K562 (cell line): Measurements from ENCODE around the gene AJAP1. TPM values are rescaled to one million over a fixed set of nuclear protein-coding genes. Genes with fewer than 3 reads are reported as not detected.

ENCODE experiments used
- ATAC-seq: fragments of 200-7000 bp; cut with Tn5 transposase; 3 replicates; pipeline ENCODE4 v1.9.1; 2020; ENCODE audit warnings: moderate library complexity
- BruUV-seq: library from RNA; stranded (reverse); fragments of 400-500 nt; replicated peaks from 2 replicates; lab custom pipeline; 2021; lab: Mats Ljungman, UMichigan
- CTCF ChIA-PET: fragments of 300-600 bp; formaldehyde crosslinking; extraction: SDS; loops from one replicate; lab custom pipeline; 2021; ENCODE audit warnings: low intra/inter-chr PET ratio; lab: Yijun Ruan, JAX
- POLR2A ChIA-PET: fragments of 300-600, 350-650 bp; sonication (Branson Sonifier 250); formaldehyde crosslinking; extraction: SDS; loops from one replicate; lab custom pipeline; 2021; ENCODE audit warnings: antibody characterized with exemption, inconsistent platforms; lab: Yijun Ruan, JAX
- DNase-seq, 4 experiments: peaks; one replicate each; pipeline versions ENCODE4 v3.0.0 to v3.0.0-alpha.2; 2011 to 2018; ENCODE audit warnings: low spot score in 3 of 4, mixed read lengths in 3 of 4; ENCODE audit errors: extremely low read depth in 1 of 4
- FAIRE-seq: peaks from 2 replicates; lab custom pipeline; 2011; peaks lifted over from hg19 to GRCh38; lab: Jason Lieb, UNC
- H2AFZ ChIP-seq: 2 replicates; pipeline ENCODE4 v1.6.0; 2011; ENCODE audit warnings: low read depth, low read length, control low read depth, inconsistent platforms
- H3K27ac ChIP-seq: fragments of 200-600 bp; 3 replicates; pipeline ENCODE4 v1.8.0; 2011; ENCODE audit warnings: low read depth, mild to moderate bottlenecking, control low read depth, inconsistent platforms, low read length, moderate library complexity, mixed read lengths; ENCODE audit errors: extremely low read depth
- H3K27me3 ChIP-seq, 2 experiments: fragments of 300-600 bp in 1 of 2; 2 replicates in 1 of 2; 3 replicates in 1 of 2; pipeline versions ENCODE4 v1.6.0 to v1.8.0; 2011; ENCODE audit warnings: inconsistent platforms in 2 of 2, low read length in 2 of 2, mild to moderate bottlenecking in 1 of 2, mixed read lengths in 1 of 2, moderate library complexity in 1 of 2; ENCODE audit not compliant: control insufficient read depth in 2 of 2, insufficient read depth in 2 of 2
- H3K36me3 ChIP-seq: fragments of 300-600 bp; 3 replicates; pipeline ENCODE4 v1.8.0; 2011; ENCODE audit warnings: mild to moderate bottlenecking, low read length, inconsistent platforms; ENCODE audit not compliant: control insufficient read depth, insufficient read depth
- H3K4me1 ChIP-seq, 2 experiments: fragments of 200-600 bp in 1 of 2; replicated peaks in 1 of 2; 2 replicates in 1 of 2; 3 replicates in 1 of 2; pipeline versions ENCODE4 v1.5.1 to v1.8.0; 2011; ENCODE audit warnings: inconsistent platforms in 2 of 2, low read length in 2 of 2, mild to moderate bottlenecking in 1 of 2, mixed read lengths in 1 of 2, moderate library complexity in 1 of 2; ENCODE audit not compliant: control insufficient read depth in 2 of 2, insufficient read depth in 2 of 2
- H3K4me2 ChIP-seq: 2 replicates; pipeline ENCODE4 v1.6.1; 2011; ENCODE audit warnings: low read length, control low read depth, inconsistent platforms, mixed read lengths; ENCODE audit not compliant: insufficient read depth
- H3K4me3 ChIP-seq: fragments of 200-600 bp; sonication (generic), shearing (Covaris generic); 2 replicates; pipeline ENCODE4 v1.5.1; 2016; ENCODE audit warnings: control low read depth, inconsistent platforms
- H3K79me2 ChIP-seq: fragments of 200-600 bp; 3 replicates; pipeline ENCODE4 v1.8.0; 2011; ENCODE audit warnings: low read length, inconsistent platforms; ENCODE audit not compliant: control insufficient read depth, insufficient read depth
- H3K9ac ChIP-seq, 2 experiments: 2 replicates each; pipeline versions ENCODE4 v1.6.0 to v1.6.1; 2011; ENCODE audit warnings: low read depth in 2 of 2, low read length in 2 of 2, control low read depth in 1 of 2, inconsistent platforms in 1 of 2, mild to moderate bottlenecking in 1 of 2, mixed read lengths in 1 of 2; ENCODE audit not compliant: insufficient read depth in 1 of 2
- H3K9me1 ChIP-seq: one replicate; pipeline ENCODE4 v1.6.0; 2011; ENCODE audit warnings: inconsistent platforms, mild to moderate bottlenecking, low read length, moderate library complexity; ENCODE audit not compliant: control insufficient read depth, insufficient read depth
- H3K9me3 ChIP-seq: replicated peaks from 2 replicates; pipeline ENCODE4 v1.5.1; 2011; ENCODE audit warnings: low read depth, low read length, inconsistent platforms; ENCODE audit not compliant: control insufficient read depth, insufficient read depth
- H4K20me1 ChIP-seq: replicated peaks from 2 replicates; pipeline ENCODE4 v1.6.1; 2011; ENCODE audit warnings: low read length, inconsistent platforms, mixed read lengths; ENCODE audit not compliant: control insufficient read depth, insufficient read depth
- ARID2 ChIP-seq: fragments of 450-650 bp; IDR thresholded peaks from 2 replicates; pipeline ENCODE4 v1.6.1; 2017; ENCODE audit warnings: antibody characterized with exemption, mild to moderate bottlenecking
- DIDO1 ChIP-seq: fragments of 450-650 bp; IDR thresholded peaks from 2 replicates; pipeline ENCODE4 v1.6.1; 2016; ENCODE audit warnings: low read depth, missing biosample characterization, missing genetic modification characterization
- E2F5 ChIP-seq: sonication (generic); formaldehyde crosslinking; IDR thresholded peaks from 2 replicates; pipeline ENCODE4 v1.8.0; 2022; ENCODE audit warnings: mild to moderate bottlenecking, missing genetic modification reagents
- SMAD4 ChIP-seq: fragments of 250-450 bp; sonication (Bioruptor Pico); conservative IDR thresholded peaks from 2 replicates; pipeline ENCODE4 v1.8.0; 2021; ENCODE audit warnings: inconsistent platforms, mild to moderate bottlenecking, moderate library complexity
- ZBTB8A ChIP-seq: fragments of 450-650 bp; IDR thresholded peaks from 2 replicates; pipeline ENCODE4 v1.6.1; 2018; ENCODE audit warnings: mild to moderate bottlenecking, moderate library complexity; ENCODE audit not compliant: partially characterized antibody
- ZHX1 ChIP-seq: fragments of 150-350 bp; conservative IDR thresholded peaks from 2 replicates; pipeline ENCODE4 v1.6.1; 2014; ENCODE audit warnings: low read length
- ZKSCAN8 ChIP-seq: fragments of 200-800 bp; sonication (Bioruptor generic); IDR thresholded peaks from 2 replicates; pipeline ENCODE4 v1.6.1; 2016; ENCODE audit warnings: missing genetic modification characterization, missing compliant biosample characterization
- ZNF280A ChIP-seq: fragments of 450-650 bp; IDR thresholded peaks from 2 replicates; pipeline ENCODE4 v1.6.1; 2018; ENCODE audit warnings: mild to moderate bottlenecking, low read depth; ENCODE audit not compliant: partially characterized antibody
- ZNF431 ChIP-seq: sonication (generic); formaldehyde crosslinking; IDR thresholded peaks from 2 replicates; pipeline ENCODE4 v1.8.0; 2022; ENCODE audit warnings: mild to moderate bottlenecking, missing genetic modification reagents
- WGBS: fragments of 100-300 bp; shearing (Covaris generic); methylation state at CpG from one replicate; pipeline ENCODE4 v1.1.6; 2016; ENCODE audit warnings: low coverage, mixed read lengths; ENCODE audit not compliant: insufficient coverage; ENCODE audit errors: missing lambda C conversion rate; 5-methylcytosine and 5-hydroxymethylcytosine counted together
- in situ Hi-C: fragments of 300-500 bp; cut with MboI; formaldehyde crosslinking; loops from 4 replicates; pipeline ENCODE4 v1.15.0; 2018; ENCODE audit warnings: inconsistent platforms, mixed read lengths
- intact Hi-C: fragments of 100-400 bp; cut with micrococcal nuclease; formaldehyde crosslinking; loops from 2 replicates; pipeline ENCODE4 v1.14.2; 2022
- polyA plus RNA-seq, 8 experiments: library from polyadenylated mRNA; depleted of rRNA in 4 of 8; stranded (reverse) in 5 of 8; unstranded in 3 of 8; fragments of >200 nt; fragmentation: Nextera tagmentation in 2 of 8; fragmentation: Illumina TruSeq in 1 of 8; extraction: Ambion mirVana in 2 of 8; extraction: Trizol in 1 of 8; gene quantifications; 2 replicates each; pipeline versions ENCODE4 v1.2.1 to v1.2.3, GENCODE V29; 2011 to 2014; ENCODE audit warnings: inconsistent platforms in 1 of 8, missing spikeins in 1 of 8
- total RNA-seq, 7 experiments: library from RNA; depleted of rRNA in 6 of 7; stranded (reverse); fragments of >200 nt in 6 of 7; fragmentation: Illumina TruSeq in 2 of 7; extraction: Trizol in 2 of 7; gene quantifications; 2 replicates each; pipeline versions ENCODE4 v1.2.1 to v1.2.3, GENCODE V29; 2011 to 2021; ENCODE audit warnings: low replicate concordance in 1 of 7

Gene AJAP1
- total and polyA plus RNA-seq, 9 of the 15 experiments (the other 6 are each of a cell fraction or from before 2014, with no cell fraction given), result not detected

- no peaks in the 10 kb centered on the region for H3K9me3 ChIP-seq
- no peaks in the 10 kb centered on the region for H3K79me2 ChIP-seq
- FAIRE-seq (no peak), ATAC-seq (no peak), DNase-seq (no peak)
- H3K4me2 ChIP-seq, result no peak overlapping the region
- no TSS peak for BruUV-seq
- CTCF ChIA-PET, result no interaction called here
- H3K4me1 ChIP-seq, result no peaks in the 10 kb centered on the region; a peak in 1 of 5 replicates
- no peak overlapping the region for H3K9ac ChIP-seq
- H3K4me3 ChIP-seq, result no peak overlapping the region
- POLR2A ChIA-PET, result no interaction called here
- H3K27ac ChIP-seq, result no peak overlapping the region
- H3K9me1 ChIP-seq, result peaks cover 4% of the 10 kb centered on the region
- H2AFZ ChIP-seq, result no peak overlapping the region
- intact Hi-C loops, result no loop called here
- H3K27me3 ChIP-seq, result peaks cover 0 to 54% of the 10 kb centered on the region in 2 experiments; a peak in 3 of 5 replicates
- in situ Hi-C loops, result no loop called here
- TF ChIP-seq ZBTB8A (no peak), E2F5 (CRISPR knock-in tag) (no peak), DIDO1 (tag) (no peak), ZNF431 (CRISPR knock-in tag) (no peak), SMAD4 (CRISPR knock-in tag) (no peak), ZNF280A (no peak), ARID2 (no peak), ZHX1 (no peak), ZKSCAN8 (CRISPR knock-in tag) (no peak)
- H3K36me3 ChIP-seq, result no peaks in the 10 kb centered on the region
- WGBS, result 2% methylated on average over 12 of the region's 12 CpGs
- H4K20me1 ChIP-seq, result no peaks in the 10 kb centered on the region
These were observed 69.6 kb downstream of the AJAP1 start for GRCh38 chr1:4724001-4724400.
